G401.6 (cell line): ENCODE results near the gene OTC.

Experiments
- FAIRE-seq: peaks from 2 replicates; lab custom pipeline; 2012; peaks lifted over from hg19 to GRCh38; lab: Jason Lieb, UNC

Gene OTC

GRCh38 chrX:38468563-38469157 is 116.3 kb downstream of the OTC start:
- no peak for FAIRE-seq
